ENCODE data around the gene SURF4.

The SURF4 gene

GRCh38 chr9:133372144-133372543 lies 3.7 kb downstream of the SURF4 start:
- no peak for DNase-seq

- DNase-seq = peak; percentile 48 to 76
Measured at GRCh38 chr9:133371261-133371711, 4.6 kb downstream of the SURF4 start.

GRCh38 chr9:133370685-133371084 lies 5.2 kb downstream of the SURF4 start:
- DNase-seq = peak; percentile 49 to 75

- DNase-seq = no peak
Measured at GRCh38 chr9:133369933-133370332, 5.9 kb downstream of the SURF4 start.

- no peak for DNase-seq
Measured at GRCh38 chr9:133369422-133369821, 6.4 kb downstream of the SURF4 start.

GRCh38 chr9:133368249-133368881 lies 7.5 kb downstream of the SURF4 start:
- no peak for DNase-seq

- no peak for DNase-seq
Measured at GRCh38 chr9:133367778-133368177, 8.1 kb downstream of the SURF4 start.

GRCh38 chr9:133367221-133367620 lies 8.6 kb downstream of the SURF4 start:
- no peak for DNase-seq

- no peak for DNase-seq
Measured at GRCh38 chr9:133366435-133366834, 9.4 kb downstream of the SURF4 start.

GRCh38 chr9:133362359-133363044 lies 13.4 kb downstream of the SURF4 start:
- no peak for DNase-seq

- no peak for DNase-seq
Measured at GRCh38 chr9:133361507-133362092, 14.3 kb downstream of the SURF4 start.

GRCh38 chr9:133360400-133361393 lies 15.2 kb downstream of the SURF4 start:
- no peak for DNase-seq

GRCh38 chr9:133359399-133360175 lies 16.3 kb downstream of the SURF4 start:
- DNase-seq = no peak

GRCh38 chr9:133357656-133358055 lies 18.2 kb downstream of the SURF4 start:
- DNase-seq = no peak

GRCh38 chr9:133356391-133357091 lies 19.3 kb downstream of the SURF4 start, which contains the start of the genes SURF1 and SURF2:
Gene SURF1, minus strand, starts transcription at chr9:133356487. Its CDS starts 34 bp downstream, at chr9:133356453.
Gene SURF2, plus strand, starts transcription at chr9:133356550. Its CDS starts 43 bp downstream, at chr9:133356593.
- DNase-seq = peak; percentile 85 to 91

GRCh38 chr9:133355881-133356357 lies 19.9 kb downstream of the SURF4 start:
- DNase-seq = no peak

GRCh38 chr9:133354766-133355165 lies 21.1 kb downstream of the SURF4 start:
- DNase-seq = no peak

- no peak for DNase-seq
Measured at GRCh38 chr9:133353548-133353947, 22.3 kb downstream of the SURF4 start.

- DNase-seq = no peak
Measured at GRCh38 chr9:133352635-133353340, 23.1 kb downstream of the SURF4 start.

- DNase-seq = peak; percentile 31 to 42
Measured at GRCh38 chr9:133351908-133352634, 23.8 kb downstream of the SURF4 start.
